Endothelial cell of hepatic sinusoid (primary cell): ENCODE measurements around the gene GNB2.

Source experiments
- in situ Hi-C: cut with HindIII; loops from 2 replicates; pipeline ENCODE4 v1.10.0; 2017; ENCODE audit warnings: low sequenced_read_pairs

Gene GNB2

GRCh38 chr7:100680576-100681271 lies 7.2 kb downstream of the GNB2 start:
- in situ Hi-C loops = no loop called here

DNA sequence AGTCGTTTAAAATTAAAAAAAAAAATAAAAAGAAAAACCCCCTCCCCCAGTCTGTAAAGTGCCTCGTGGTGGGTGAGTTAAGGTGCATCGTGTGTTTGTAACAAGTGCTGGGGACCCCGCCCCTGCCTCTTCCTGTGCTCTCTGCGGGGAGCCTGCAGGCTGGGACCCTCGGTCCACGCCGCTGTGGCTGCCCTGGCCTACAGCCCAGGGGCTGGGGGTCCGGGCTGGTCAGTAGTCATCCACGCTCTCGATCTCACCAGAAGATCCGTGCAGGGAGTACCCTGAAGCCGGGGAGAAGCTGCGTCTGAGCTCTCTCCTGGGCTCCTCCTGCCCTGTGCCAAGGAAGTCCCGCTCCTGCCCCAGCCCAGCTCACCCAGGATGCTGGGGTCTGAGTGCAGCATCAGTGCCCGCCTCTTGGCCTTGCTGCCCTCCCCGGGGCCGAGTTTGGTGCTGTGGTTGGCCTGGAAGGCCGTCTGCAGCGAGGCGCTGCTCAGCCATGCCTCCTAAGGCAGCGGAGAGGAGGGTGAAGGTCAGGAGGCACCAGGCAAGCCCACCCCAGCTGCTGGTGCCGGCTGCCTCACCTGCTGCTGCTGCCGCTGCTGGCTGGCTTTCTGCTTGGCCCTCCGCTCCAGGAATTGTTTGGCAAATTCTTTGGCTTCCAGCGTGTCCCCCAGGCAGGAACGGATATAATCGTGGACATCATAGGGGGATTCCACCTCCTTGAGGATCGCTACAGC lies 8.1 kb downstream of the GNB2 start:
- in situ Hi-C loops = no loop called here

- in situ Hi-C loops = no loop called here
Observed at GRCh38 chr7:100682228-100682741, 8.7 kb downstream of the GNB2 start.

DNA sequence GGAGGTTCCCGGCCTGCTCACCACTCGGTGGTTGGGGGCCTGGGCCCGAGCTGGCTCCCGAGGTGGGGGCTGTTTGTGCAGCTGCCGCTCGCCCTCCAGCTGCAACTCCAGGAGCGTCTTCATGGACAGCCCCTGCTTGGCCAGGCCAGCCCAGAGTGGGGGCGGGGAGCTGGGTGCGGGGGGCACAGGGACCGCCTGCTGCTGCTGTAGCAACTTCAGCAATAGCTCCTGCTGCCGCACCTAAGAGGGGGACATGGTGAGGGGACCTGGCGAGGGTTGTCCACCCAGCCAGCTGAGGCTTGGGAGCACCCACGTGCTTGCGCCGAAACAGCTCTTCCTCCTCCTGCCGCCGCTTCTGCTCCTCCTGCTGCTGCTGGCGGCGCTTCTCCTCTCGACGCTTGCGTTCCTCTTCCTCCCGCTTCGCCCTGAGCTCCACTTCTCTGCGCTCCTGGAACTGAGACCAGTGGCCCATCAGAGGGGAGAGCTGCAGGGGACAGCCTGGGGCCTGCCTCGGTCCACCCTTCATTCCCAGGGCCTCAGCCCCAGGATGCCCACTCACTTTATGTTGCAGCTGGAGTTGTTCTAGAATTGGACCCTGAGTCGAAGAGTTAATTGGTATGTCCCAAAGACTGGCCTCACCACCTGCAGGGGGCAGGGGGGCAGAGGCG lies 9.6 kb downstream of the GNB2 start:
- in situ Hi-C loops = no loop called here

- in situ Hi-C loops = no loop called here
Observed at GRCh38 chr7:100683659-100684533, 10.4 kb downstream of the GNB2 start.

- in situ Hi-C loops = no loop called here
Observed at GRCh38 chr7:100684534-100685042, 11.0 kb downstream of the GNB2 start.

DNA sequence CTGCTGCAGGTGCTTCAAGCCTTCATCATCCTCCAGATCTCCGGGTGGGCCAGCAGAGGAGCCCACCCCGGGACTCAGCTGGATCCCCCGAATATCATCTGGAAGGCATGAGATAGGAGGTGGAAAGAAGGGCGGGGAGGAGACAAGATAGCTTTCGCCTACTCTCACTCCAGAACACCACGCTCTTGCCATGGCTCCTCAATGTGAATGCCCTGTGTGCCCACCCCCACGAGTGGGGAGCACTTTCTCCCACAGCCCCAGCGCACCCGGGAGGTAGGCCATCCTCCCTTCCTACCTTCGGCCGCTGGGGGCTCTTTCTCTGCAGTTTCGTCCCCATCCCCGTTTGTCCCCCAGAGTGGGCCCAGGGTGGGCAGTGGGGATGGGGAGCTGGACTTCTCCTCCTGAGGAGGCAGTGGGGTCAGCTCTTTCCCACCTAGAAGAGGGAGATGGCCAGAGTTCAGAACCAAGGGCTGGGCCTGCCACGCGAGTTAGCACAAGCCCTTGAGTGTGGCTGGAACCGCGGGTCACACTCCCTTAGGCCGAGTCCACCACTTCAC lies 11.6 kb downstream of the GNB2 start:
- in situ Hi-C loops = no loop called here

GRCh38 chr7:100685631-100686145 lies 12.1 kb downstream of the GNB2 start:
- in situ Hi-C loops = no loop called here

DNA sequence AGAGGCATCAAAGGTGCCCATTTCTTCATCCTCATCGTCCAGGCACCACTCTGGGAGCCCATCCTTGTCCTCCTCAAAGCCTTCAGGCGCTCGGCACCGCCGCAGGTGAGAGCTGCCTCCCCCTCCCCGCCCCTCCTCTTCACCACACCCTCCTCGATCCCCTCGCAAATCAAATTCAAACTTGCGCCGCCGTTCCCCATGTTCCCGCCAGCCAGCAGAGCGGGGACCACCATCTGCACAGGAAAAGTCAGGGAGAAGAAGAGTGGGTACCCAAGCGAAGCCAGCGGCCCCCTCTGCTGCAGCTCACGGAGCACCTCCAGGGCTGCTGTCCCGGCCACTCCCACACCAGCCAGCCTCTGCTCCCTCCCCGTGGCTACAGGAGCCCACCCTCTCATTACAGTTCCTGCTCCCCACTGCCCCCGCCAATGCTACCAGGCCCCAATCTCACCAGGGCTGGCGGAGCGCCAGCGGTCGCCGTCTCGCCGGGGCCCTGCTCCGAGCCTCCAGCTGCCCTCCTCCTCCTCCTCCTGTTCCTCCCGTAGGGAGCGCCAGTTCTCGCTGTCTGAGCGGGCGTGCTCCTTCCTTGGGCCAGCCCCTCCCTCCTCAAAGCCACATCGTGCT lies 12.8 kb downstream of the GNB2 start:
- in situ Hi-C loops = no loop called here

GRCh38 chr7:100686822-100687211 lies 13.3 kb downstream of the GNB2 start:
- in situ Hi-C loops = no loop called here

DNA sequence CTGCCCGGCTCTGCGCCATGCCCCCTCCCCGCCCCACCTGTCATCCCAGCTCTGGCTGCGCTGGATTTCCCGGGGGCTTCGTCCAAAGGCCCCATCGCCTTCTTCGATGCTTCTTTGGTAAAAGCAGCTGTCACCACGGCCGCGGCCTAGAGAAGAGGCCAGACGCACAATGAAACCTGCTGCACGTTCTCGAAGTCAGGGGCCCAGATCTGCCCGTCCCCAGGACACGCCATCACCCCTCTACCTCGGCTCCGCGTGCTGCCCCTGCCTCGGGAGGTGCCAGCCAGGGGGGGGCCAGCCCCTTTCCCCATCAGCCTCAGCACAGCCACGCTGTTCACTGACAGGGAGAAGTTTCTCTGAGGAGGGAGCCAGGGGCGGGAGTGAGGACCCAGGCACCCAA lies 13.7 kb downstream of the GNB2 start:
- in situ Hi-C loops = no loop called here

GRCh38 chr7:100687751-100688300 lies 14.3 kb downstream of the GNB2 start:
- in situ Hi-C loops = no loop called here

GRCh38 chr7:100688326-100688860 lies 14.9 kb downstream of the GNB2 start:
- in situ Hi-C loops = no loop called here

DNA sequence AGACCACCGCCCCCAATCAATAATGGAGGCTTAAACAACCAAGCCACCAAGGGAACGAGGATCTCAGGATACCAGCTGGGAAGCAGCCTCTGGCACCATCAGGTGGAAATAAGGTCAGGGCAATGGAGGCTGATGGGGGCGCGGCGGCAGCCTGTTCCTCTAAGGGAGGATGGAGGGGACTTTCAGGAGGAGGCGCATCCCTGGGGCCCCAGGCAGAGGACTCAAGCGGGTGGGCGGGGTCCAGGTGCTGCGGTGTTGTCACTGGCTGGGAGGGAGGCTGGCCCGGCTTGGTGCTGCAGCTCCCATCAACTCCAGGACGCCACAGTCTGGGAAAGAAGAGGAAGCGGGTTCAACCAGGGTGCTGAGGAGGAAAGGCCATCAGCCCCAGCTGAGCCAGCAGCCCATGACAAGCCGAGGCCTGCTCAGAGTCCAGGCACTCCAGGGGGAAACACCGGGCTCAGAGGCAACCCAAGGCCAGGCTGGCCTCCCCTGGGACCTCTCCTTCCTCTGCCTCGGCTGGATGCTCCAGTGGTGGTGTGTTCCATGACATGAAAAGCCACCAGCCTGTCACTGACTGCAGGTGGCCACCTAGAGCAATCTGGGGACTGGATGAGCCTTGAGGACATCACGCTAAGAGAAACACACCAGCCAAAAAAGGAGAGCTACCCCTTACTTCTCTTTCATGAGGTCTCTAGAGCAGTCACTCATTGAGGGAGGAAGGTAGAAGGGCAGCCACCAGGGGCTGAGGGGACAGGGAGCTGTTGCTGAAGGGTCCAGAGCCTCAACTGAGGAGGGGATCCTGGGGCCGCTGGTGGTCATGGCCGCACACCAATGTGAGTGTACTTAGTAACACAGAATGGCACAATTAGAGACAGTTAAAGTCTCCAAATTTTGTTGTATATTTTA lies 15.9 kb downstream of the GNB2 start:
- in situ Hi-C loops = no loop called here

DNA sequence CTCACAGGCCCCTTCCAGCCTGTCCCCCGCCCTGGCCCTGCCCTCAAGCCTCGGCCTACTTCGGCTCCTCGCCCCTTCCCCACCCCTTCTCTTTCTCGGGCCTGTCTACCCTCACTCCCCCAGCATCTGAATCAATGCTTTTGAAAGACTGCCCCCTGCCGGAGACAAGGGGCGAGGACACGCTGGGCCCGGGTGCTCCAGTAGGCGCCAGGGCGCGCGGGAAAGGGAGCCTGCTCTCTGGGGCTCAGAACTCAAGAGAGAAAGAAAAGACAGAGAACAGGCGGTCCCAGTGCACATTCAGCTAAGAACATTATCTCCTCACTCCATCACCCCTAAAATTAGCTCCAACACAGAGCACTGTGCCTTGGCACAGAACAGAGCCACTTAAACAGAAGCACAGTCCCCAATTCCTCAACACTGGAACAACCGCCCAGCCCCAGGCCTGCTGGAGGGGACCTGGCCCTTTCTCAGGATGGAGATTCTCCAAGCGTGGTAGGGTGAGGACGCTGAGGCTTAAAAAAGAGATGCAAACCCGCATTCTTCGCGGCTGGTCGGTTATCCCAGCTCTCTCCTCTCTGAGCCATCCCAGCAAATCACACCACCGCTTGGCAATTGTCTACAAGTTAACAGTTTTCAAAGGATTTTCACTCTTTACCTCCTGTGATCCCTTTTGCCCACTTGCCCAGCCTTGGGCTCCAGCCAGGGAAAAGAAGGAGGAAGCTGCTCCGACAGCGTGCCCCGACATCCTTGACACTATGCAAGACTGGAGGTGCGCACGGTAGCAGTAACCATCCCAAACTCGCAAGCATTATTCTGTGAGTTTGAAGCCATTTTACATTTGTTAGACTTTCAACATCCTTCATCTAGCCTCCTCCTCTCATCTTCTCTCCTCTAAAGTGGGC lies 18.4 kb downstream of the GNB2 start:
- in situ Hi-C loops = no loop called here

- in situ Hi-C loops = no loop called here
Observed at GRCh38 chr7:100692578-100692961, 19.0 kb downstream of the GNB2 start.
